ENCODE results near the gene PCBD2.

PCBD2 gene

GRCh38 chr5:135008556-135008955 is 103.6 kb downstream of the PCBD2 start:
- no peak for DNase-seq

- DNase-seq = no peak
Observed at GRCh38 chr5:135008981-135009735, 104.2 kb downstream of the PCBD2 start.

- no peak for DNase-seq
Observed at GRCh38 chr5:135009736-135010501, 105.0 kb downstream of the PCBD2 start.

- DNase-seq = no peak
Observed at GRCh38 chr5:135010502-135011354, 105.8 kb downstream of the PCBD2 start.

GRCh38 chr5:135011355-135012032 is 106.6 kb downstream of the PCBD2 start:
- no peak for DNase-seq

GRCh38 chr5:135012033-135012588 is 107.2 kb downstream of the PCBD2 start:
- DNase-seq = no peak

Data from inflammatory macrophage (primary cell).